Gastrocnemius medialis (tissue), 4 donors: Measurements from ENCODE around the gene GAA.

Source experiments
- POLR2A ChIP-seq, 2 donors: fragments of 450-650 bp; IDR thresholded peaks; one replicate each; pipeline ENCODE4 v1.6.1; 2017; ENCODE audit warnings: antibody characterized with exemption in 2 of 2, mild to moderate bottlenecking in 2 of 2, moderate library complexity in 2 of 2
- TF ChIP-seq, protein P1 (sequence below), 5 experiments: fragments of 450-650 bp in 3 of 5; fragments of 200-600 bp in 2 of 5; sonication (generic) in 2 of 5; IDR thresholded peaks in 4 of 5; conservative IDR thresholded peaks in 1 of 5; 1 replicate in 4 of 5; 2 replicates in 1 of 5; pipeline ENCODE4 v1.5.1; 2016 to 2019; ENCODE audit warnings: antibody characterized with exemption in 5 of 5, mild to moderate bottlenecking in 3 of 5, moderate library complexity in 3 of 5

GRCh38 chr17:80095844-80096475 is 5.4 kb upstream of the GAA start:
- TF ChIP-seq, protein P1, sequence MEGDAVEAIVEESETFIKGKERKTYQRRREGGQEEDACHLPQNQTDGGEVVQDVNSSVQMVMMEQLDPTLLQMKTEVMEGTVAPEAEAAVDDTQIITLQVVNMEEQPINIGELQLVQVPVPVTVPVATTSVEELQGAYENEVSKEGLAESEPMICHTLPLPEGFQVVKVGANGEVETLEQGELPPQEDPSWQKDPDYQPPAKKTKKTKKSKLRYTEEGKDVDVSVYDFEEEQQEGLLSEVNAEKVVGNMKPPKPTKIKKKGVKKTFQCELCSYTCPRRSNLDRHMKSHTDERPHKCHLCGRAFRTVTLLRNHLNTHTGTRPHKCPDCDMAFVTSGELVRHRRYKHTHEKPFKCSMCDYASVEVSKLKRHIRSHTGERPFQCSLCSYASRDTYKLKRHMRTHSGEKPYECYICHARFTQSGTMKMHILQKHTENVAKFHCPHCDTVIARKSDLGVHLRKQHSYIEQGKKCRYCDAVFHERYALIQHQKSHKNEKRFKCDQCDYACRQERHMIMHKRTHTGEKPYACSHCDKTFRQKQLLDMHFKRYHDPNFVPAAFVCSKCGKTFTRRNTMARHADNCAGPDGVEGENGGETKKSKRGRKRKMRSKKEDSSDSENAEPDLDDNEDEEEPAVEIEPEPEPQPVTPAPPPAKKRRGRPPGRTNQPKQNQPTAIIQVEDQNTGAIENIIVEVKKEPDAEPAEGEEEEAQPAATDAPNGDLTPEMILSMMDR (IDR thresholded peaks at IDR 0.05 in 4 of 5, conservative IDR thresholded peaks at IDR 0.05 in 1 of 5) = no peak
- TF ChIP-seq POLR2A (IDR thresholded peaks at IDR 0.05) = no peak
